Panc1 (cell line): ENCODE results near the gene IQCF2. TPM values are rescaled to one million over a fixed set of nuclear protein-coding genes. Genes with fewer than 3 reads are reported as not detected.

Experiments
- ATAC-seq: fragments of 200-7000 bp; cut with Tn5 transposase; 2 replicates; pipeline ENCODE4 v1.9.1; 2020; ENCODE audit warnings: mild to moderate bottlenecking, moderate library complexity
- BruUV-seq: library from RNA; stranded (reverse); fragments of 400-500 nt; replicated peaks from 2 replicates; lab custom pipeline; 2021; lab: Mats Ljungman, UMichigan
- CTCF ChIA-PET: fragments of 300-600 bp; sonication (Branson Sonifier 250); formaldehyde crosslinking; loops from one replicate; lab custom pipeline; 2022; ENCODE audit warnings: antibody characterized with exemption; lab: Charles Lee
- POLR2A ChIA-PET: fragments of 300-600 bp; sonication (Branson Sonifier 250); formaldehyde crosslinking; loops from one replicate; lab custom pipeline; 2022; ENCODE audit warnings: antibody characterized with exemption; lab: Charles Lee
- DNase-seq: peaks from one replicate; pipeline ENCODE4 v3.0.0-alpha.2; 2010; ENCODE audit warnings: low read depth, low spot score
- H3K27ac ChIP-seq: 2 replicates; pipeline ENCODE4 v1.5.1; 2011; ENCODE audit warnings: mild to moderate bottlenecking, low read length, inconsistent platforms
- H3K27me3 ChIP-seq: fragments of 200-500 bp; sonication (Bioruptor generic); 2 replicates; pipeline ENCODE4 v1.6.0; 2014; ENCODE audit warnings: low read length, inconsistent platforms; ENCODE audit not compliant: control insufficient read depth, insufficient read depth
- H3K36me3 ChIP-seq: fragments of 200-500 bp; sonication (Bioruptor generic); 2 replicates; pipeline ENCODE4 v1.5.1; 2014; ENCODE audit warnings: inconsistent platforms, mild to moderate bottlenecking, low read length, moderate library complexity; ENCODE audit not compliant: control insufficient read depth, insufficient read depth
- H3K4me1 ChIP-seq: 2 replicates; pipeline ENCODE4 v1.5.1; 2011; ENCODE audit warnings: inconsistent platforms, mild to moderate bottlenecking, low read length, moderate library complexity; ENCODE audit not compliant: control insufficient read depth, insufficient read depth
- H3K4me3 ChIP-seq, 2 experiments: 2 replicates each; pipeline ENCODE4 v1.5.1; 2011 to 2012; ENCODE audit warnings: low read depth in 2 of 2, low read length in 2 of 2, mild to moderate bottlenecking in 2 of 2, inconsistent platforms in 1 of 2, moderate library complexity in 1 of 2
- H3K9me3 ChIP-seq: fragments of 200-500 bp; sonication (Bioruptor generic); 2 replicates; pipeline ENCODE4 v1.5.1; 2014; ENCODE audit warnings: low read depth, mild to moderate bottlenecking, inconsistent platforms, low read length, moderate library complexity; ENCODE audit not compliant: control insufficient read depth, insufficient read depth
- CTCF ChIP-seq: fragments of 450-650 bp; IDR thresholded peaks from 2 replicates; pipeline ENCODE4 v1.5.1; 2017; ENCODE audit warnings: mild to moderate bottlenecking
- POLR2AphosphoS5 ChIP-seq: IDR thresholded peaks from 2 replicates; pipeline ENCODE4 v1.6.1; 2012; ENCODE audit warnings: mild to moderate bottlenecking, low read depth, low read length, moderate library complexity
- REST ChIP-seq, 2 experiments: IDR thresholded peaks; 2 replicates each; pipeline ENCODE4 v1.6.1; 2011 to 2012; ENCODE audit warnings: low read depth in 2 of 2, control low read depth in 1 of 2, low read length in 1 of 2, mild to moderate bottlenecking in 1 of 2, moderate library complexity in 1 of 2; ENCODE audit not compliant: insufficient read depth in 1 of 2
- SIN3A ChIP-seq: IDR thresholded peaks from 2 replicates; pipeline ENCODE4 v1.6.1; 2012; ENCODE audit warnings: low read depth, mild to moderate bottlenecking, low read length, moderate library complexity, borderline replicate concordance; ENCODE audit not compliant: insufficient read depth
- TCF7L2 ChIP-seq: IDR thresholded peaks from 2 replicates; pipeline ENCODE4 v1.6.1; 2011; ENCODE audit warnings: mild to moderate bottlenecking, low read depth, low read length, inconsistent platforms
- in situ Hi-C: cut with HindIII; loops from 2 replicates; pipeline ENCODE4 v1.10.0; 2016; ENCODE audit warnings: low sequenced_read_pairs, low pct_unique_long_range_greater_than_20kb
- intact Hi-C: fragments of 100-400 bp; cut with micrococcal nuclease; formaldehyde crosslinking; loops from one replicate; pipeline ENCODE4 v1.10.0; 2022; ENCODE audit not compliant: unreplicated experiment
- total RNA-seq: library from RNA; stranded (reverse); gene quantifications from one replicate; pipeline ENCODE4 v1.2.1, GENCODE V29; 2021; ENCODE audit not compliant: unreplicated experiment

Gene IQCF2
- total RNA-seq, 1 experiment from 2014 or later: not detected

DNA sequence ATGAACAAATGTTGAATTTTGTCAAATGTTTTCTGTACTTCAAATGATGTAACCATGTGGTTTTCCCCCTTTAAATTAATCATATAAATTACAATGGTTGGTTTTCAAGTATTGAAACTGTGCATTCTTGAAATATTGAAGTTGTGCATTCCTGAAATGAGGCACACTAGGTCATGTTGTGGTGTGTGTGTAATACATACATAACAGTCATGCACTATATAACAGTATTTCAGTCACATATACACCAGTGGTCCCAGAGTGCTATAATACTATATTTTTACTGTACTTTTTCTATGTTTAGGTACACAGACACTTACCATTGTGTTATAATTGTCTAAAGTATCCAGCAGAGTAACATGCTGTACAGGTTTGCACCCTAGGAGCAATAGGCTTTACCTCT lies 25.0 kb downstream of the IQCF2 start:
- no peak overlapping the region for H3K27ac ChIP-seq
- TF ChIP-seq TCF7L2: no peak
- TF ChIP-seq SIN3A: no peak
- no peak for TF ChIP-seq REST (IDR thresholded peaks at IDR 0.05; ENCODE audit: insufficient read depth in 1 of 2, low read depth in 2 of 2, low read length in 1 of 2)
- TF ChIP-seq POLR2AphosphoS5: no peak
- TF ChIP-seq CTCF: no peak
- no peaks in the 10 kb centered on the region for H3K4me1 ChIP-seq
- ChIA-PET CTCF (no interaction called here), POLR2A (no interaction called here)
- no peak for ATAC-seq
- no peaks in the 10 kb centered on the region for H3K36me3 ChIP-seq
- DNase-seq: no peak
- H3K9me3 ChIP-seq: no peaks in the 10 kb centered on the region
- intact Hi-C loops: no loop called here
- in situ Hi-C loops: no loop called here
- H3K27me3 ChIP-seq: peaks cover 4% of the 10 kb centered on the region; the same call in 1 of the 2 replicates
- no TSS peak for BruUV-seq
- H3K4me3 ChIP-seq: no peak overlapping the region

- no peaks in the 10 kb centered on the region for H3K4me1 ChIP-seq
- H3K27me3 ChIP-seq: peaks cover 4% of the 10 kb centered on the region
- ATAC-seq: no peak
- in situ Hi-C loops (no loop called here), intact Hi-C loops (no loop called here)
- no peak overlapping the region for H3K4me3 ChIP-seq
- TF ChIP-seq POLR2AphosphoS5 (no peak), SIN3A (no peak), REST (IDR thresholded peaks at IDR 0.05; ENCODE audit: insufficient read depth in 1 of 2, low read depth in 2 of 2, low read length in 1 of 2) (no peak), TCF7L2 (no peak), CTCF (no peak)
- ChIA-PET CTCF (no interaction called here), POLR2A (no interaction called here)
- no peaks in the 10 kb centered on the region for H3K36me3 ChIP-seq
- no peak for DNase-seq
- no peaks in the 10 kb centered on the region for H3K9me3 ChIP-seq
- no peak overlapping the region for H3K27ac ChIP-seq
- no TSS peak for BruUV-seq
These were observed 26.2 kb downstream of the IQCF2 start for GRCh38 chr3:51887620-51888019.
